HG02763 (cell line): Measurements from ENCODE around the gene TRPM8.
"Not testable (repeated sequence)": the region's sequence is repeated elsewhere in the genome, so short reads cannot be mapped to it uniquely, and the experiment has no call there.

Source experiments
- ATAC-seq: cut with Tn5 transposase; IDR thresholded peaks from one replicate; pipeline ENCODE4 v1.9.1; 2021; ENCODE audit warnings: mild to moderate bottlenecking, moderate library complexity; ENCODE audit not compliant: unreplicated experiment

The TRPM8 gene

GRCh38 chr2:233935426-233935825 is 18.3 kb downstream of the TRPM8 start:
- no peak for ATAC-seq

- ATAC-seq, result no peak
These were observed 18.9 kb downstream of the TRPM8 start for GRCh38 chr2:233936089-233936488.

GRCh38 chr2:233938676-233939370 is 21.6 kb downstream of the TRPM8 start:
- ATAC-seq, result no peak

GRCh38 chr2:233940376-233941276 is 23.5 kb downstream of the TRPM8 start:
- ATAC-seq, result no peak

- no peak for ATAC-seq
These were observed 25.6 kb downstream of the TRPM8 start for GRCh38 chr2:233942731-233943130.

- ATAC-seq, result no peak
These were observed 27.1 kb downstream of the TRPM8 start for GRCh38 chr2:233944269-233944668.

GRCh38 chr2:233944722-233945121 is 27.5 kb downstream of the TRPM8 start:
- ATAC-seq, result no peak

- no peak for ATAC-seq
These were observed 28.0 kb downstream of the TRPM8 start for GRCh38 chr2:233945146-233945545.

- ATAC-seq, result no peak
These were observed 33.1 kb downstream of the TRPM8 start for GRCh38 chr2:233950078-233950825.

- ATAC-seq, result no peak
These were observed 35.2 kb downstream of the TRPM8 start for GRCh38 chr2:233952335-233952734.

- ATAC-seq, result no peak
These were observed 36.1 kb downstream of the TRPM8 start for GRCh38 chr2:233953087-233953801.

GRCh38 chr2:233960203-233960602 is 43.0 kb downstream of the TRPM8 start:
- no peak for ATAC-seq

GRCh38 chr2:233961905-233962304 is 44.7 kb downstream of the TRPM8 start:
- no peak for ATAC-seq

- no peak for ATAC-seq
These were observed 47.4 kb downstream of the TRPM8 start for GRCh38 chr2:233964581-233964980.

- no peak for ATAC-seq
These were observed 47.9 kb downstream of the TRPM8 start for GRCh38 chr2:233965032-233965603.

- not testable (repeated sequence) for ATAC-seq
These were observed 48.5 kb downstream of the TRPM8 start for GRCh38 chr2:233965646-233966045.

GRCh38 chr2:233966388-233966787 is 49.2 kb downstream of the TRPM8 start:
- no peak for ATAC-seq

- ATAC-seq, result no peak
These were observed 50.0 kb downstream of the TRPM8 start for GRCh38 chr2:233967164-233967563.

- no peak for ATAC-seq
These were observed 51.4 kb downstream of the TRPM8 start for GRCh38 chr2:233968556-233968955.

GRCh38 chr2:233972460-233972859 is 55.3 kb downstream of the TRPM8 start:
- ATAC-seq, result not testable (repeated sequence)
